Neutrophil (primary cell): Measurements from ENCODE around the gene SRRM3.

Experiments used
- H3K27ac ChIP-seq: fragments of 200-600 bp; sonication (generic); 2 replicates; pipeline ENCODE4 v1.5.1; 2016; ENCODE audit warnings: mild to moderate bottlenecking, moderate library complexity
- H3K27me3 ChIP-seq: fragments of 200-600 bp; sonication (generic); 2 replicates; pipeline ENCODE4 v1.6.0; 2016; ENCODE audit warnings: mild to moderate bottlenecking
- H3K36me3 ChIP-seq: fragments of 200-600 bp; sonication (generic); 2 replicates; pipeline ENCODE4 v1.5.1; 2017
- H3K4me1 ChIP-seq, 2 experiments: fragments of 200-600 bp in 1 of 2; sonication (generic) in 1 of 2; 1 replicate in 1 of 2; 2 replicates in 1 of 2; pipeline versions ENCODE4 v1.5.1 to v1.6.1; 2013 to 2016; ENCODE audit warnings: low read depth in 1 of 2, low read length in 1 of 2, mild to moderate bottlenecking in 1 of 2, moderate library complexity in 1 of 2; ENCODE audit not compliant: control insufficient read depth in 1 of 2, insufficient read depth in 1 of 2
- H3K4me3 ChIP-seq, 2 experiments: fragments of 200-600 bp in 1 of 2; sonication (generic) in 1 of 2; 1 replicate in 1 of 2; 2 replicates in 1 of 2; pipeline ENCODE4 v1.5.1; 2013 to 2016; ENCODE audit warnings: low read depth in 1 of 2, low read length in 1 of 2, mild to moderate bottlenecking in 1 of 2, moderate library complexity in 1 of 2
- H3K9me3 ChIP-seq: fragments of 200-600 bp; sonication (generic); 2 replicates; pipeline ENCODE4 v1.5.1; 2016
- TF ChIP-seq, protein P1 (sequence below): fragments of 200-600 bp; sonication (generic); IDR thresholded peaks from 2 replicates; pipeline ENCODE4 v1.5.1; 2016; ENCODE audit warnings: antibody characterized with exemption

The SRRM3 gene

DNA sequence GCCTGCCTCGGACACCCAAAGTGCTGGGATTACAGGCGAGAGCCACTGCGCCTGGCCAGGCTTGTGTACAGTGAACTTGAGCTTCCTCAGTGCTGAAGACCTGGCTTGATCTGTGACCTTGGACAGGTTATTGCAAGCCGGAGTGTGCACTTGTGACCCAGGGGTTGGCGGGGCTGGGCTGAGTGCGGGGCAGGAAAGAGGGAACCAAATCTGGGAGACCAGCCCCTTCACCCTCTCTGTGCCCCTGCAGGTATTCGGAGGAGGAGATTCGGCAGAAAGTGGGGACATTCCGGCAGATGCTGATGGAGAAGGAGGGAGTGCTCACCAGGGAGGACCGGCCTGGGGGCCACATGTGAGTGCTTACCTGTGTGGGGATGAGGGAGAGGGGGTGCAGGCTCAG, 46.2 kb downstream of the SRRM3 start:
- H3K4me1 ChIP-seq = no peaks in the 10 kb centered on the region
- TF ChIP-seq, protein P1, sequence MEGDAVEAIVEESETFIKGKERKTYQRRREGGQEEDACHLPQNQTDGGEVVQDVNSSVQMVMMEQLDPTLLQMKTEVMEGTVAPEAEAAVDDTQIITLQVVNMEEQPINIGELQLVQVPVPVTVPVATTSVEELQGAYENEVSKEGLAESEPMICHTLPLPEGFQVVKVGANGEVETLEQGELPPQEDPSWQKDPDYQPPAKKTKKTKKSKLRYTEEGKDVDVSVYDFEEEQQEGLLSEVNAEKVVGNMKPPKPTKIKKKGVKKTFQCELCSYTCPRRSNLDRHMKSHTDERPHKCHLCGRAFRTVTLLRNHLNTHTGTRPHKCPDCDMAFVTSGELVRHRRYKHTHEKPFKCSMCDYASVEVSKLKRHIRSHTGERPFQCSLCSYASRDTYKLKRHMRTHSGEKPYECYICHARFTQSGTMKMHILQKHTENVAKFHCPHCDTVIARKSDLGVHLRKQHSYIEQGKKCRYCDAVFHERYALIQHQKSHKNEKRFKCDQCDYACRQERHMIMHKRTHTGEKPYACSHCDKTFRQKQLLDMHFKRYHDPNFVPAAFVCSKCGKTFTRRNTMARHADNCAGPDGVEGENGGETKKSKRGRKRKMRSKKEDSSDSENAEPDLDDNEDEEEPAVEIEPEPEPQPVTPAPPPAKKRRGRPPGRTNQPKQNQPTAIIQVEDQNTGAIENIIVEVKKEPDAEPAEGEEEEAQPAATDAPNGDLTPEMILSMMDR = no peak
- peaks cover 17% of the 10 kb centered on the region for H3K27me3 ChIP-seq
- H3K4me3 ChIP-seq = no peak overlapping the region
- no peak overlapping the region for H3K27ac ChIP-seq
- no peaks in the 10 kb centered on the region for H3K9me3 ChIP-seq
- no peaks in the 10 kb centered on the region for H3K36me3 ChIP-seq

DNA sequence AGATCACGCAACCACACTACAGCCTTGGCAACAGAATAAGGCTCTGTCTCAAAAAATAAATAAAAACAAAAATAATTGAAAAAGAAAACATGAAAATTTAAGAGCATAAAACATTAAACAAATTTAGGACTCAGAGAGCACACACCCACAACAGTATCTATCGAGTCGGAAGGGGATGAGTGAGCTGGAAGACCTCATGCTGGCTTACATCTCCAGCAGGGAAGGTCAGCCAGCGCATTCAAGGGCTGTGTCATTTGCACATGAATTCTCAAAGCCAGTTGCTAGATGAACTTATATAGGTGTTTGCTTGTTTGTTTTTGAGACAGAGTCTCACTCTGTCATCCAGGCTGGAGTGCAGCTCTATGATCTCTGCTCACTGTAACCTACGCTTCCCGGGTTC, 50.3 kb downstream of the SRRM3 start:
- Histone ChIP-seq H3K4me3 (no peak overlapping the region), H3K27ac (no peak overlapping the region), H3K9me3 (no peaks in the 10 kb centered on the region), H3K36me3 (no peaks in the 10 kb centered on the region), H3K27me3 (peaks cover 26% of the 10 kb centered on the region), H3K4me1 (no peaks in the 10 kb centered on the region)
- TF ChIP-seq, protein P1 = no peak

DNA sequence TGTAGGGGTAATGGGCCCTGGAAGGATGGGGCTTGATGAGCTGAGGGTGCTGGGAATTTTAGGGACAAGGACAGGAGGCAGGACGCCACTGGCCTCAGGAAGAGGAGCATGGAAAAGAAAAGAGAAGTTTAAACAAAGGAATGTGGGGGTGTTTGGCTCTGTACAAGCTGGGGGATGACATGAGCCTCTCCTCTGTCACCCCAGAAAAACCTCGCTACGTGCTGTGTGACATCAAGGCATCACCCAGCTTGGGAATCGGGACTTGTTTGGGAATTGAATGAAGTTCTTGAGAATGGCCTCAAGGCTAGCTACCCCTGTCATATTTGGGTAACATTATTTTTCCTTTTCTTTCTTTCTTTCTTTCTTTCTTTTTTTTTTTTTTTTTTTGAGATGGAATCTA, 53.1 kb downstream of the SRRM3 start:
- Histone ChIP-seq H3K36me3 (no peaks in the 10 kb centered on the region), H3K9me3 (no peaks in the 10 kb centered on the region), H3K27ac (no peak overlapping the region), H3K4me3 (no peak overlapping the region), H3K27me3 (peaks cover 50% of the 10 kb centered on the region), H3K4me1 (no peaks in the 10 kb centered on the region)
- TF ChIP-seq, protein P1 = no peak

DNA sequence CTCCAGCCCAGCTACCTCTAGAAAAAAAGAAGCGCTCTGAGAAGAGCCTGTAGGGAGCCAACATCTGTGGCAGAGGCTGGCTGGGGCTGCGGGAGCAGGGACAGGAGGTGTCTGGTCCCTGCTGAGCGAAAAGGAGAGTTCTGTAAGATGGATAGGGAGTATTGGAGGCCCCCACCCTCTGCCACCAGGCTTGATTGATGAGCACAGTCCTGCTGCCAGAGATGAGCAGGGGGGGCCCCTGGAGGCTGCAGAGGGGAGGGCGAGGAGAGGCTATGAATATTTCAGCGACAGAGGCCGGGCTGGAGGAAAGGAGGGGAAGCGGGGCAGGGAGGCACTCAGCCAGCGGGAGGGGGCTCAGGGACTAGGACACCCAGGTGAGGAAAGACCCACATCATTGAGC, 56.3 kb downstream of the SRRM3 start:
- TF ChIP-seq, protein P1 = no peak
- no peaks in the 10 kb centered on the region for H3K4me1 ChIP-seq
- H3K27ac ChIP-seq = no peak overlapping the region
- no peak overlapping the region for H3K4me3 ChIP-seq
- no peaks in the 10 kb centered on the region for H3K36me3 ChIP-seq
- H3K27me3 ChIP-seq = peaks cover 75% of the 10 kb centered on the region
- H3K9me3 ChIP-seq = no peaks in the 10 kb centered on the region

DNA sequence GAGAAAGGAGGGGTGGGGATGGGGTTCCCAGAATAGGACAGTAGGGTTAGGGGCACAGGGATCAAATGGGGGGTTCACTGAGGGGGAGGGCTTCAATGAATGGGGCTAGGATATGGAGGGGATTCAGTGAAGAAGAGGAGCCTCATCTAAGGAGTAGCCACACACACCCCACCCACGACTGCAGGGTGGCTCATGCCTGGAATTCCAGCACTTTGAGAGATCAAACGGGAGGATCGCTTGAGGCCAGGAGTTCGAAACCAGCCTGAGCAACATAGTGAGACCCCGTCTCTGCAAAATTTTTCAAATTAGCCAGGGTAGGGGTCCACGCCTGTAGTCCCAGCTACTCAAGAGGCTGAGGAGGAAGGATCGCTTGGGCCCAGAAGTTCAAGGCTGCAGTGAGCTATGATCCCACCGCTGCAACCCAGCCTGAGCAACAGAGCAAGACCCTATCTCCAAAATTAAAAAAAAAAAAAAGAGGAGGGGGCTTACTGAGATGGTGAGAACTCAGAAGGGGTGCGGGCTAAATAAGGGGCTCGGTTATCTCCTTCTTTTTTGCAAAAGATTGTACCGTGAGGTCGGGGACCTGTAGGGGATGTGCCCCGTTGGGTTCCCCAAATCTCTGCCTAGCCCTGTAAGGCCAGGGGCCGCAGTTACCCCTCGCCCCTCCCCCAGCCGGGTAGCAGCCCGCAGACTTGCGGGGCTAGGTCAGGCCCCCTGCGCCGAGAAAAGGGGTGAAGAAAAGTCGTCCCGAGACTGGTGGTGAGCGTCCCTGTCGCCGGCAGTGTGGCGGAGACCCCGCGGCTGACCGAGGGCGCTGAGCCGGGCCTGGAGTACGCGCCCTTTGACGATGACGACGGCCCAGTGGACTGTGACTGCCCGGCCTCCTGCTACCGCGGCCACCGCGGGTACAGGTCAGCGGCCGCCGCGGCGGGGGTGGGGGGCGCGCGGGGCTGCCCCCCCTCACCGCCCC, 57.7 kb downstream of the SRRM3 start:
- peaks cover 79% of the 10 kb centered on the region for H3K27me3 ChIP-seq

More for the DNA sequence above, 57.7 kb downstream of the SRRM3 start:
- no peaks in the 10 kb centered on the region for H3K9me3 ChIP-seq
- TF ChIP-seq, protein P1 = no peak
- no peaks in the 10 kb centered on the region for H3K36me3 ChIP-seq
- peak overlapping the region in 1 of 2 experiments; percentile 7 for H3K4me3 ChIP-seq
- H3K27ac ChIP-seq = no peak overlapping the region
- no peaks in the 10 kb centered on the region for H3K4me1 ChIP-seq
